ENCODE data around the gene CLHC1.
A peak's percentile ranks its signal among the peaks of the same experiment; 100 is the strongest.
"Not testable (repeated sequence)": the region's sequence is repeated elsewhere in the genome, so short reads cannot be mapped to it uniquely, and the experiment has no call there.

Gene CLHC1

GRCh38 chr2:55229221-55229620 is 2.9 kb downstream of the CLHC1 start:
- peaks cover 1% of the 10 kb centered on the region; the same call in 1 of the 2 replicates for H4K20me1 ChIP-seq (ENCODE audit: insufficient read depth, low read length)
- peaks cover 42% of the 10 kb centered on the region for H3K4me1 ChIP-seq (ENCODE audit: insufficient read depth, low read length)
- H2AFZ ChIP-seq (ENCODE audit: low read depth, low read length), result no peak overlapping the region
- 0 out of 2 replicates have a peak overlapping the region, but pooled peaks have one; percentile 2 for H3K4me2 ChIP-seq (ENCODE audit: insufficient read depth, low read length)
- no peak for TF ChIP-seq CTCF (IDR thresholded peaks at IDR 0.05; ENCODE audit: borderline replicate concordance, extremely low read depth, low read length, poor library complexity, severe bottlenecking)
- TF ChIP-seq EZH2 (IDR thresholded peaks at IDR 0.05; ENCODE audit: borderline replicate concordance, low read depth, low read length, severe bottlenecking), result no peak
- H3K79me2 ChIP-seq (ENCODE audit: insufficient read depth, low read length), result peaks cover 89% of the 10 kb centered on the region
- no peaks in the 10 kb centered on the region for H3K27me3 ChIP-seq (ENCODE audit: insufficient read depth, low read length, poor library complexity)
- no peak for ATAC-seq (ENCODE audit: insufficient read depth, low read depth)
- no peak overlapping the region for H3K9ac ChIP-seq (ENCODE audit: low read depth, low read length)
- peaks cover 26% of the 10 kb centered on the region for H3K36me3 ChIP-seq (ENCODE audit: insufficient read depth, low read length)
- H3K4me3 ChIP-seq (ENCODE audit: low read depth in 1 of 2, low read length in 2 of 2), result no peak overlapping the region
- no peak for DNase-seq
- H3K27ac ChIP-seq (ENCODE audit: low read length), result no peak overlapping the region; the same call in 1 of the 2 replicates
- no peaks in the 10 kb centered on the region for H3K9me3 ChIP-seq (ENCODE audit: insufficient read depth, low read length, severe bottlenecking)

GRCh38 chr2:55228226-55228563 is 3.9 kb downstream of the CLHC1 start:
- H2AFZ ChIP-seq (ENCODE audit: low read depth, low read length), result 0 out of 2 replicates have a peak overlapping the region, but pooled peaks have one; percentile 1
- ATAC-seq (ENCODE audit: insufficient read depth, low read depth) (no peak), DNase-seq (no peak)
- H3K4me2 ChIP-seq (ENCODE audit: insufficient read depth, low read length), result peak overlapping the region; percentile 49
- H3K9me3 ChIP-seq (ENCODE audit: insufficient read depth, low read length, severe bottlenecking), result no peaks in the 10 kb centered on the region
- peak overlapping the region; percentile 42 for H3K27ac ChIP-seq (ENCODE audit: low read length)
- H4K20me1 ChIP-seq (ENCODE audit: insufficient read depth, low read length), result no peaks in the 10 kb centered on the region; the same call in 1 of the 2 replicates
- no peak for TF ChIP-seq EZH2 (IDR thresholded peaks at IDR 0.05; ENCODE audit: borderline replicate concordance, low read depth, low read length, severe bottlenecking)
- no peak for TF ChIP-seq CTCF (IDR thresholded peaks at IDR 0.05; ENCODE audit: borderline replicate concordance, extremely low read depth, low read length, poor library complexity, severe bottlenecking)
- no peak overlapping the region for H3K4me3 ChIP-seq (ENCODE audit: low read depth in 1 of 2, low read length in 2 of 2)
- peaks cover 81% of the 10 kb centered on the region for H3K79me2 ChIP-seq (ENCODE audit: insufficient read depth, low read length)
- H3K27me3 ChIP-seq (ENCODE audit: insufficient read depth, low read length, poor library complexity), result no peaks in the 10 kb centered on the region
- no peak overlapping the region for H3K9ac ChIP-seq (ENCODE audit: low read depth, low read length)
- H3K4me1 ChIP-seq (ENCODE audit: insufficient read depth, low read length), result peaks cover 32% of the 10 kb centered on the region
- peaks cover 20% of the 10 kb centered on the region for H3K36me3 ChIP-seq (ENCODE audit: insufficient read depth, low read length)

- H3K27me3 ChIP-seq (ENCODE audit: insufficient read depth, low read length, poor library complexity); H3K9ac ChIP-seq (ENCODE audit: low read depth, low read length); H4K20me1 ChIP-seq (ENCODE audit: insufficient read depth, low read length); ATAC-seq (ENCODE audit: insufficient read depth, low read depth); H3K9me3 ChIP-seq (ENCODE audit: insufficient read depth, low read length, severe bottlenecking); DNase-seq; H3K4me3 ChIP-seq (ENCODE audit: low read depth in 1 of 2, low read length in 2 of 2): not testable (repeated sequence)
- H3K36me3 ChIP-seq (ENCODE audit: insufficient read depth, low read length), result peaks cover 16% of the 10 kb centered on the region
- peaks cover 32% of the 10 kb centered on the region for H3K4me1 ChIP-seq (ENCODE audit: insufficient read depth, low read length)
- H3K4me2 ChIP-seq (ENCODE audit: insufficient read depth, low read length), result peak overlapping the region; percentile 49
- 0 out of 2 replicates have a peak overlapping the region, but pooled peaks have one; percentile 1 for H2AFZ ChIP-seq (ENCODE audit: low read depth, low read length)
- H3K27ac ChIP-seq (ENCODE audit: low read length), result peak overlapping the region; percentile 42
- H3K79me2 ChIP-seq (ENCODE audit: insufficient read depth, low read length), result peaks cover 76% of the 10 kb centered on the region
These were observed 4.5 kb downstream of the CLHC1 start for GRCh38 chr2:55227437-55228225.

- Histone ChIP-seq H3K27ac (ENCODE audit: low read length) (no peak overlapping the region), H3K79me2 (ENCODE audit: insufficient read depth, low read length) (peaks cover 58% of the 10 kb centered on the region), H3K4me1 (ENCODE audit: insufficient read depth, low read length) (peaks cover 23% of the 10 kb centered on the region), H3K4me3 (ENCODE audit: low read depth in 1 of 2, low read length in 2 of 2) (no peak overlapping the region), H2AFZ (ENCODE audit: low read depth, low read length) (no peak overlapping the region), H3K9ac (ENCODE audit: low read depth, low read length) (no peak overlapping the region), H4K20me1 (ENCODE audit: insufficient read depth, low read length) (no peaks in the 10 kb centered on the region; the same call in 1 of the 2 replicates), H3K4me2 (ENCODE audit: insufficient read depth, low read length) (no peak overlapping the region), H3K9me3 (ENCODE audit: insufficient read depth, low read length, severe bottlenecking) (no peaks in the 10 kb centered on the region), H3K36me3 (ENCODE audit: insufficient read depth, low read length) (peaks cover 16% of the 10 kb centered on the region), H3K27me3 (ENCODE audit: insufficient read depth, low read length, poor library complexity) (no peaks in the 10 kb centered on the region)
- DNase-seq (no peak), ATAC-seq (ENCODE audit: insufficient read depth, low read depth) (no peak)
- TF ChIP-seq CTCF (IDR thresholded peaks at IDR 0.05; ENCODE audit: borderline replicate concordance, extremely low read depth, low read length, poor library complexity, severe bottlenecking), result no peak
- no peak for TF ChIP-seq EZH2 (IDR thresholded peaks at IDR 0.05; ENCODE audit: borderline replicate concordance, low read depth, low read length, severe bottlenecking)
These were observed 6.5 kb downstream of the CLHC1 start for GRCh38 chr2:55225481-55226020.

All from DND-41 (cell line).